Measurements from ENCODE around the gene SCN9A. TPM values are rescaled to one million over a fixed set of nuclear protein-coding genes. Genes with fewer than 3 reads are reported as not detected.
A peak's percentile ranks its signal among the peaks of the same experiment; 100 is the strongest.

Gene SCN9A
- total RNA-seq, 1 donor from 2014 or later = 8.4 TPM

GRCh38 chr2:166338831-166339339, 36.9 kb downstream of the SCN9A start:
- DNase-seq (ENCODE audit: low read depth) (peak; percentile 57), FAIRE-seq (no peak)
- no peaks in the 10 kb centered on the region for H3K36me3 ChIP-seq (ENCODE audit: control insufficient read depth, insufficient read depth, low read length)
- no peaks in the 10 kb centered on the region for H3K27me3 ChIP-seq (ENCODE audit: control insufficient read depth, insufficient read depth, low read length)
- no peak overlapping the region for H3K4me3 ChIP-seq (ENCODE audit: low read depth, low read length)
- TF ChIP-seq, protein P1, sequence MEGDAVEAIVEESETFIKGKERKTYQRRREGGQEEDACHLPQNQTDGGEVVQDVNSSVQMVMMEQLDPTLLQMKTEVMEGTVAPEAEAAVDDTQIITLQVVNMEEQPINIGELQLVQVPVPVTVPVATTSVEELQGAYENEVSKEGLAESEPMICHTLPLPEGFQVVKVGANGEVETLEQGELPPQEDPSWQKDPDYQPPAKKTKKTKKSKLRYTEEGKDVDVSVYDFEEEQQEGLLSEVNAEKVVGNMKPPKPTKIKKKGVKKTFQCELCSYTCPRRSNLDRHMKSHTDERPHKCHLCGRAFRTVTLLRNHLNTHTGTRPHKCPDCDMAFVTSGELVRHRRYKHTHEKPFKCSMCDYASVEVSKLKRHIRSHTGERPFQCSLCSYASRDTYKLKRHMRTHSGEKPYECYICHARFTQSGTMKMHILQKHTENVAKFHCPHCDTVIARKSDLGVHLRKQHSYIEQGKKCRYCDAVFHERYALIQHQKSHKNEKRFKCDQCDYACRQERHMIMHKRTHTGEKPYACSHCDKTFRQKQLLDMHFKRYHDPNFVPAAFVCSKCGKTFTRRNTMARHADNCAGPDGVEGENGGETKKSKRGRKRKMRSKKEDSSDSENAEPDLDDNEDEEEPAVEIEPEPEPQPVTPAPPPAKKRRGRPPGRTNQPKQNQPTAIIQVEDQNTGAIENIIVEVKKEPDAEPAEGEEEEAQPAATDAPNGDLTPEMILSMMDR (IDR thresholded peaks at IDR 0.05; ENCODE audit: insufficient read depth, low read length, severe bottlenecking) = no peak

- no peak overlapping the region for H3K4me3 ChIP-seq (ENCODE audit: low read depth, low read length)
- TF ChIP-seq, protein P1 (IDR thresholded peaks at IDR 0.05; ENCODE audit: insufficient read depth, low read length, severe bottlenecking) = no peak
- H3K27me3 ChIP-seq (ENCODE audit: control insufficient read depth, insufficient read depth, low read length) = no peaks in the 10 kb centered on the region
- FAIRE-seq = no peak
- no peak for DNase-seq (ENCODE audit: low read depth)
- H3K36me3 ChIP-seq (ENCODE audit: control insufficient read depth, insufficient read depth, low read length) = no peaks in the 10 kb centered on the region
Measured at GRCh38 chr2:166337932-166338331, 37.8 kb downstream of the SCN9A start.

DNA sequence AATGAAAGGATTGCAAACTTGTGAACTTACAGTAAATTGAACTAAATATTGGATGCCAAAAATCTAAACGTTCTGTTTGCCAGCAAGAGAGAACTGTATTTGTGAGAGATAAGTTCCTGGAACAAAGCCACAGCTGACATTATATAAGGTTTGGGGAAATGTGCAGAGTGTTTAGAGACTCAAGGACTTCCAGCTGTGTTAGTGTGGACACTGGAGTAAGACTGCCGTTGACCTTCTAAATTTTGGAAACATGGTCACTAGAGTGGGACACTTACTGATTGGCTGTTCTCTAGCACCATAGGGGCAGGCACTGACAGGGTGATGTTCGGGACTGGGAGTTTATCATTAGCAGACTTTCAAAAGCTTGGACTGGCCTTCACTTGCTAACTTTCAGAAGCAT, 40.5 kb downstream of the SCN9A start:
- DNase-seq (ENCODE audit: low read depth) = no peak
- FAIRE-seq = no peak
- TF ChIP-seq, protein P1 (IDR thresholded peaks at IDR 0.05; ENCODE audit: insufficient read depth, low read length, severe bottlenecking) = no peak
- Histone ChIP-seq H3K4me3 (ENCODE audit: low read depth, low read length) (no peak overlapping the region), H3K27me3 (ENCODE audit: control insufficient read depth, insufficient read depth, low read length) (no peaks in the 10 kb centered on the region), H3K36me3 (ENCODE audit: control insufficient read depth, insufficient read depth, low read length) (no peaks in the 10 kb centered on the region)

GRCh38 chr2:166334805-166335204, 40.9 kb downstream of the SCN9A start:
- Histone ChIP-seq H3K27me3 (ENCODE audit: control insufficient read depth, insufficient read depth, low read length) (no peaks in the 10 kb centered on the region), H3K4me3 (ENCODE audit: low read depth, low read length) (no peak overlapping the region), H3K36me3 (ENCODE audit: control insufficient read depth, insufficient read depth, low read length) (no peaks in the 10 kb centered on the region)
- DNase-seq (ENCODE audit: low read depth) (no peak), FAIRE-seq (no peak)
- TF ChIP-seq, protein P1 (IDR thresholded peaks at IDR 0.05; ENCODE audit: insufficient read depth, low read length, severe bottlenecking) = no peak

GRCh38 chr2:166333801-166334200, 41.9 kb downstream of the SCN9A start:
- H3K4me3 ChIP-seq (ENCODE audit: low read depth, low read length) = no peak overlapping the region
- H3K27me3 ChIP-seq (ENCODE audit: control insufficient read depth, insufficient read depth, low read length) = no peaks in the 10 kb centered on the region
- TF ChIP-seq, protein P1 (IDR thresholded peaks at IDR 0.05; ENCODE audit: insufficient read depth, low read length, severe bottlenecking) = no peak
- peak; percentile 84 for DNase-seq (ENCODE audit: low read depth)
- no peak for FAIRE-seq
- no peaks in the 10 kb centered on the region for H3K36me3 ChIP-seq (ENCODE audit: control insufficient read depth, insufficient read depth, low read length)

- FAIRE-seq (no peak), DNase-seq (ENCODE audit: low read depth) (no peak)
- TF ChIP-seq, protein P1 (IDR thresholded peaks at IDR 0.05; ENCODE audit: insufficient read depth, low read length, severe bottlenecking) = no peak
- H3K27me3 ChIP-seq (ENCODE audit: control insufficient read depth, insufficient read depth, low read length) = no peaks in the 10 kb centered on the region
- no peaks in the 10 kb centered on the region for H3K36me3 ChIP-seq (ENCODE audit: control insufficient read depth, insufficient read depth, low read length)
- H3K4me3 ChIP-seq (ENCODE audit: low read depth, low read length) = no peak overlapping the region
Measured at GRCh38 chr2:166332106-166332505, 43.6 kb downstream of the SCN9A start.
